ENCODE data around the gene DBET.
"Not testable (repeated sequence)": the region's sequence is repeated elsewhere in the genome, so short reads cannot be mapped to it uniquely, and the experiment has no call there.

DNA sequence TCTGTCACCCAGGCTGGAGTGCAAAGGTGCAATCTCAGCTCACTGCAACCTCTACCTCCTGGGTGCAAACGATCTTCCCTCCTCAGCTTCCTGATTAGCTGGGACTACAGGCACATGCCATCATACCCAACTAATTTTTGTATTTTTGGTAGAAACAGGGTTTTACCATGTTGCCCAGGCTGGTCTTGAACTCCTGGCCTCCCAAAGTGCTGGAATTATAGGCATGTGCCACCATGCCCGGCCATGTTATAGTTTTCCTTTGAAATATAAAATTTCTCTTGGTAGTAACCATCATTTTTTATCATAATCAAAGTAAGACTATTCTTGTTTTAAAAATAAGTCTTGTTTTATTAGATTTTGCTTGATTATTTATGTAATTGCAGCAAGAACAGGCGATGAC, 50.7 kb downstream of the DBET start:
- not testable (repeated sequence) for TF ChIP-seq EZH2 (IDR thresholded peaks at IDR 0.05; ENCODE audit: insufficient read depth, poor library complexity, severe bottlenecking); EZH2phosphoT487 (IDR thresholded peaks at IDR 0.05; ENCODE audit: insufficient read depth, low read depth)
